ENCODE measurements around the gene ZNF710. TPM values are rescaled to one million over a fixed set of nuclear protein-coding genes. Genes with fewer than 3 reads are reported as not detected.

ZNF710 gene
- total RNA-seq, 1 donor from 2014 or later: 23.1 TPM

DNA sequence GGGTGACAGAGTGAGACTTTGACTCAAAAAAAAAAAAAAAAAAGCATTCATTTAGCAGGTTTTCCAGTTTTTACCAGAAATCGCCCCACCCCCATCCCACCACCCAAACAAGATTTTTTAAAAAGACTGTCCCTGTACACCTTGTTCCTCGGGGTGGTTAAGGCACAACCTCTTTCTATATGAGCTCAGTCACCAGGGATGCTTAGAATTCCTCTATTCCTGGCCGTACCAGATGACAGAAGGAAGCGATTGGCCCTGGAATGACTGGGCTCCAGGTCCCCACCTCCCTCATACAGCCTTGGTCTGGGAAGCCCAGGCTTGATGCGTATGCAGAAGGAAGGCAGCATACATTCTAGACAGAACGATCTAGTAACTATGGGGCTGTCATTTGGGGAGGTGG lies 75.6 kb downstream of the ZNF710 start:
- Histone ChIP-seq H3K4me3 (no peak overlapping the region), H3K27me3 (no peaks in the 10 kb centered on the region), H3K27ac (peak overlapping the region; percentile 28), H3K36me3 (peaks cover 0 to 26% of the 10 kb centered on the region in 2 donors), H3K4me1 (no peaks in the 10 kb centered on the region), H3K9me3 (no peaks in the 10 kb centered on the region)
- intact Hi-C loops (cut with DNase I): no loop called here
- TF ChIP-seq POLR2A (IDR thresholded peaks at IDR 0.05): no peak
- no peak for TF ChIP-seq CTCF (IDR thresholded peaks at IDR 0.05)
- no peak for TF ChIP-seq POLR2AphosphoS5 (IDR thresholded peaks at IDR 0.05; ENCODE audit: insufficient read depth in 1 of 2, low read depth in 1 of 2)
- no peak for DNase-seq (ENCODE audit: extremely low spot score in 2 of 2)

DNA sequence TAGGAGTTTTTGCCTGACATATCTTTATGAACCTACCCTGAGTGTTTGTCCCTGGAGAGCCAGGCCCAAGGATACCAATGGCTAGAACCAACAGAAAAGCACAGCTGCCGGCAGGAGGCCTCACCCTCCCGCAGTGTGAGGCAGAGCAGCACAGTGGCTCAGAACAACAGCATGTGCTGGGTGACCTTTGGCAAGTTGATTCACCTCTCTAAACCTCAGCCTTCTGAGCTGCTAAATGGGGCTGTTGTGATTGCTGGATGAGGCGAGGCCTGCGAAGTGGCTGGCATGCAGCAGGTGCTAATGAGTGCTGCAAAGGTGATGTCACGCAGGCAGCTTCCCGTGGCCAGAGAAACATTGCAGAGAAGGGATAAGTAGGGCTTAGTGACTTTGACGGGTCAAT lies 77.8 kb downstream of the ZNF710 start:
- DNase-seq (ENCODE audit: extremely low spot score in 2 of 2): no peak
- no peaks in the 10 kb centered on the region for H3K4me1 ChIP-seq
- intact Hi-C loops (cut with DNase I): no loop called here
- H3K27ac ChIP-seq: no peak overlapping the region
- H3K27me3 ChIP-seq: no peaks in the 10 kb centered on the region
- TF ChIP-seq POLR2AphosphoS5 (IDR thresholded peaks at IDR 0.05; ENCODE audit: insufficient read depth in 1 of 2, low read depth in 1 of 2): no peak
- TF ChIP-seq CTCF (IDR thresholded peaks at IDR 0.05): no peak
- no peak for TF ChIP-seq POLR2A (IDR thresholded peaks at IDR 0.05)
- no peak overlapping the region for H3K4me3 ChIP-seq
- peaks cover 0 to 25% of the 10 kb centered on the region in 2 donors for H3K36me3 ChIP-seq
- H3K9me3 ChIP-seq: no peaks in the 10 kb centered on the region

- intact Hi-C loops (cut with DNase I): no loop called here
- no peak overlapping the region for H3K4me3 ChIP-seq
- H3K4me1 ChIP-seq: no peaks in the 10 kb centered on the region
- H3K27me3 ChIP-seq: no peaks in the 10 kb centered on the region
- no peak overlapping the region for H3K27ac ChIP-seq
- TF ChIP-seq POLR2AphosphoS5 (IDR thresholded peaks at IDR 0.05; ENCODE audit: insufficient read depth in 1 of 2, low read depth in 1 of 2): no peak
- no peak for TF ChIP-seq CTCF (IDR thresholded peaks at IDR 0.05)
- no peak for TF ChIP-seq POLR2A (IDR thresholded peaks at IDR 0.05)
- no peak for DNase-seq (ENCODE audit: extremely low spot score in 2 of 2)
- H3K9me3 ChIP-seq: no peaks in the 10 kb centered on the region
- peaks cover 0 to 33% of the 10 kb centered on the region in 2 donors for H3K36me3 ChIP-seq
Observed at GRCh38 chr15:90079619-90080457, 78.7 kb downstream of the ZNF710 start.

- intact Hi-C loops (cut with DNase I): no loop called here
- H3K27ac ChIP-seq: no peak overlapping the region
- no peak for DNase-seq (ENCODE audit: extremely low spot score in 2 of 2)
- H3K9me3 ChIP-seq: no peaks in the 10 kb centered on the region
- no peak for TF ChIP-seq POLR2A (IDR thresholded peaks at IDR 0.05)
- TF ChIP-seq CTCF (IDR thresholded peaks at IDR 0.05): no peak
- TF ChIP-seq POLR2AphosphoS5 (IDR thresholded peaks at IDR 0.05; ENCODE audit: insufficient read depth in 1 of 2, low read depth in 1 of 2): no peak
- no peaks in the 10 kb centered on the region for H3K4me1 ChIP-seq
- H3K36me3 ChIP-seq: peaks cover 0 to 39% of the 10 kb centered on the region in 2 donors
- H3K27me3 ChIP-seq: no peaks in the 10 kb centered on the region
- no peak overlapping the region for H3K4me3 ChIP-seq
Observed at GRCh38 chr15:90080458-90080755, 79.3 kb downstream of the ZNF710 start.

- H3K4me3 ChIP-seq: no peak overlapping the region
- H3K9me3 ChIP-seq: no peaks in the 10 kb centered on the region
- intact Hi-C loops (cut with DNase I): no loop called here
- no peaks in the 10 kb centered on the region for H3K27me3 ChIP-seq
- H3K36me3 ChIP-seq: peaks cover 0 to 42% of the 10 kb centered on the region in 2 donors
- no peak overlapping the region for H3K27ac ChIP-seq
- no peaks in the 10 kb centered on the region for H3K4me1 ChIP-seq
- no peak for DNase-seq (ENCODE audit: extremely low spot score in 2 of 2)
- TF ChIP-seq POLR2AphosphoS5 (IDR thresholded peaks at IDR 0.05; ENCODE audit: insufficient read depth in 1 of 2, low read depth in 1 of 2): no peak
- no peak for TF ChIP-seq CTCF (IDR thresholded peaks at IDR 0.05)
- TF ChIP-seq POLR2A (IDR thresholded peaks at IDR 0.05): no peak
Observed at GRCh38 chr15:90080818-90081393, 79.8 kb downstream of the ZNF710 start.
